ENCODE results near the gene TRIM17. TPM values are rescaled to one million over a fixed set of nuclear protein-coding genes. Genes with fewer than 3 reads are reported as not detected.

Gene TRIM17
- total RNA-seq, 3 donors from 2014 or later (not counting 1 experiment from before 2014, with no cell fraction given): 8.0 to 13.4 (median 8.4) TPM

DNA sequence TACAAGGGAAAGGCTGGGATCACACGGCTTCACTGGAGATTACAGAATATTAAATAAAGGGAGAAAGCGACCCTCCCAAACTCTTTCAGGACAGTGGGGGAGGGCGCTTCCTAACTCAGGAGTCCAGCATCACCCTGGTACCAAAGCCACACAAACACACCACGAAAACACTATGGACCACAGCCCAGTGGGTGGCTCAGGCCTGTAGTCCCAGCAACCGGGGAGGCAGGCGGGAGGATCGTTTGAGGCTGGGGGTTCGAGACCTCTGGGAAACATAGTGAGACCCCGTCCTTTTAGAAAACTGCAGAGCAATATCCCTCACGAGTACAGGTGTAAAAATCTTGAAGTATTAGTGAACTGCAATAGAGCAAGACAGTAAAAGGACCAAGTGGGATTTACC lies 26.0 kb downstream of the TRIM17 start:
- H3K9me3 Mint-ChIP-seq: no peaks in the 10 kb centered on the region
- no peak overlapping the region for H3K27ac ChIP-seq (ENCODE audit: low read length)
- no peaks in the 10 kb centered on the region for H3K4me1 ChIP-seq (ENCODE audit: control insufficient read depth, insufficient read depth, low read length)
- H3K4me1 Mint-ChIP-seq: peaks cover 0 to 5% of the 10 kb centered on the region in 2 donors
- peaks cover 27% of the 10 kb centered on the region for H3K36me3 ChIP-seq (ENCODE audit: control insufficient read depth, insufficient read depth, low read length)
- TF ChIP-seq, protein P1, sequence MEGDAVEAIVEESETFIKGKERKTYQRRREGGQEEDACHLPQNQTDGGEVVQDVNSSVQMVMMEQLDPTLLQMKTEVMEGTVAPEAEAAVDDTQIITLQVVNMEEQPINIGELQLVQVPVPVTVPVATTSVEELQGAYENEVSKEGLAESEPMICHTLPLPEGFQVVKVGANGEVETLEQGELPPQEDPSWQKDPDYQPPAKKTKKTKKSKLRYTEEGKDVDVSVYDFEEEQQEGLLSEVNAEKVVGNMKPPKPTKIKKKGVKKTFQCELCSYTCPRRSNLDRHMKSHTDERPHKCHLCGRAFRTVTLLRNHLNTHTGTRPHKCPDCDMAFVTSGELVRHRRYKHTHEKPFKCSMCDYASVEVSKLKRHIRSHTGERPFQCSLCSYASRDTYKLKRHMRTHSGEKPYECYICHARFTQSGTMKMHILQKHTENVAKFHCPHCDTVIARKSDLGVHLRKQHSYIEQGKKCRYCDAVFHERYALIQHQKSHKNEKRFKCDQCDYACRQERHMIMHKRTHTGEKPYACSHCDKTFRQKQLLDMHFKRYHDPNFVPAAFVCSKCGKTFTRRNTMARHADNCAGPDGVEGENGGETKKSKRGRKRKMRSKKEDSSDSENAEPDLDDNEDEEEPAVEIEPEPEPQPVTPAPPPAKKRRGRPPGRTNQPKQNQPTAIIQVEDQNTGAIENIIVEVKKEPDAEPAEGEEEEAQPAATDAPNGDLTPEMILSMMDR (IDR thresholded peaks at IDR 0.05): no peak
- intact Hi-C loops (cut with micrococcal nuclease): no loop called here
- no peak for ATAC-seq
- H3K27me3 ChIP-seq (ENCODE audit: control insufficient read depth, insufficient read depth, low read length): no peaks in the 10 kb centered on the region
- no peak for DNase-seq
- 94% methylated on average over 8 of the region's 10 CpGs for whole genome bisulfite sequencing (ENCODE audit: insufficient coverage)
- no peaks in the 10 kb centered on the region for H3K36me3 Mint-ChIP-seq
- H3K4me3 ChIP-seq (ENCODE audit: low read length): no peak overlapping the region
- no peak overlapping the region for H3K4me3 Mint-ChIP-seq
- H3K27me3 Mint-ChIP-seq (ENCODE audit: low read depth in 2 of 2): no peaks in the 10 kb centered on the region
- H3K9me3 ChIP-seq (ENCODE audit: control insufficient read depth, insufficient read depth, low read length): no peaks in the 10 kb centered on the region
- H3K27ac Mint-ChIP-seq: no peak overlapping the region

DNA sequence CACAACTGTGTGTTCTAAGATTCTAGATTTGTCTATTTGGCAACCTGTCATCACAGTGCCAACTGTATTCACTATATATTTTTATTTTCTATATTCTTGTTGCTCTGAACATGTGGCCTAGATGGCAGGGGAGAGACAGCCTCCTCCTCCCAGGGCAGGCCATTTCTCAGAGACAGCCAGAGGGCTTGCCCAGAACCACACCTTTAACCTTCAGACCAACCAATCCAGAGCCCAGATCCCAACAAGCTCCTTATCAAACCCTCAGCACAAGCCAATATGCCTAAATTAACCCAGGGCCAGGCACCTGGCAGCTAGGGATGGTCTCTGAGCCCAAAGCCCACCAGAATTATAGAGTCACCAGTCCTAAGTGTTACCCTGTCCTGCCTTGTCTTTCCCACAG lies 29.3 kb downstream of the TRIM17 start:
- Mint-ChIP-seq H3K27me3 (ENCODE audit: low read depth in 2 of 2) (no peaks in the 10 kb centered on the region), H3K36me3 (no peaks in the 10 kb centered on the region), H3K4me3 (no peak overlapping the region), H3K4me1 (no peaks in the 10 kb centered on the region), H3K9me3 (no peaks in the 10 kb centered on the region), H3K27ac (no peak overlapping the region)
- TF ChIP-seq, protein P1 (IDR thresholded peaks at IDR 0.05): no peak
- Histone ChIP-seq H3K36me3 (ENCODE audit: control insufficient read depth, insufficient read depth, low read length) (peaks cover 5% of the 10 kb centered on the region), H3K27ac (ENCODE audit: low read length) (no peak overlapping the region), H3K4me3 (ENCODE audit: low read length) (no peak overlapping the region), H3K4me1 (ENCODE audit: control insufficient read depth, insufficient read depth, low read length) (no peaks in the 10 kb centered on the region), H3K9me3 (ENCODE audit: control insufficient read depth, insufficient read depth, low read length) (no peaks in the 10 kb centered on the region), H3K27me3 (ENCODE audit: control insufficient read depth, insufficient read depth, low read length) (no peaks in the 10 kb centered on the region)
- intact Hi-C loops (cut with micrococcal nuclease): no loop called here
- DNase-seq (no peak), ATAC-seq (no peak)

DNA sequence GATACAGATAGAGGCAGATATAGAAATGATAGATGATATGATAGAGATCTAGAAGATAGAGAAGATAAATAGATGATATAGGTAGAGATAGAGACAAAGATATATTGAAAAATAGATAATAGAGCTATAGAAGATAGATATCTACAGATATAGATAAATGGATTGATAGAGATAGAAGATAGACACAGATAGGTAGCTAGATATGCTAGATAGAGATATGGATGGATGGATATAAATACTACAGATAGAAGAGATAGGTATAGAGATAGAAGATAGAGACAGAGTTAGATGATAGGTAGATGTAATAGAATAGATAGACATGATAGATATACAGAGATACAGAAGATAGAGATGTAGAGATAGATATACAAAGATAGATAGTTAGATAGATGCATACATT lies 31.4 kb downstream of the TRIM17 start:
- H3K36me3 Mint-ChIP-seq: no peaks in the 10 kb centered on the region
- ATAC-seq: no peak
- no peak overlapping the region for H3K4me3 Mint-ChIP-seq
- no peaks in the 10 kb centered on the region for H3K9me3 ChIP-seq (ENCODE audit: control insufficient read depth, insufficient read depth, low read length)
- H3K4me1 Mint-ChIP-seq: no peaks in the 10 kb centered on the region
- intact Hi-C loops (cut with micrococcal nuclease): no loop called here
- no peaks in the 10 kb centered on the region for H3K9me3 Mint-ChIP-seq
- no peak overlapping the region for H3K27ac Mint-ChIP-seq
- no peaks in the 10 kb centered on the region for H3K4me1 ChIP-seq (ENCODE audit: control insufficient read depth, insufficient read depth, low read length)
- TF ChIP-seq, protein P1 (IDR thresholded peaks at IDR 0.05): no peak
- H3K4me3 ChIP-seq (ENCODE audit: low read length): no peak overlapping the region
- H3K36me3 ChIP-seq (ENCODE audit: control insufficient read depth, insufficient read depth, low read length): no peaks in the 10 kb centered on the region
- H3K27me3 ChIP-seq (ENCODE audit: control insufficient read depth, insufficient read depth, low read length): no peaks in the 10 kb centered on the region
- no peak overlapping the region for H3K27ac ChIP-seq (ENCODE audit: low read length)
- no peak for DNase-seq
- H3K27me3 Mint-ChIP-seq (ENCODE audit: low read depth in 2 of 2): peaks cover 0 to 2% of the 10 kb centered on the region in 2 donors

DNA sequence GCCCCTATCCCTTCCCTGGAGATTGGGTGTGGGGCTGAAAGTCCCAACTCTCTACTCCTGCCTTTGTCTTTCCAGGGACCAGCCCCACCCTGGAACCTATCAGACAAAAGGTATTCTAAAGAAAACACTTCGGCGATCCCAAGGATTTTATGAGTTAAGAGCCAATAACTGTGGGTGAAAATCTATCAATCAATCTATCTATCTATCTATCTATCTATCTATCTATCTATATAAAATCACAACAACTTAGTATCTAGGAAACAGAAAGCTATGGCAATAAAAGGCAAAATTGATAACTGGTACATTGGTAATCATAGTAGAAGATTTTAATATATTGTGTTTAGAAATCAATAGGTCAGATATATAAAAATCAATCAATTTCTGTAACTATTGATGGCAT lies 32.9 kb downstream of the TRIM17 start:
- Histone ChIP-seq H3K27me3 (ENCODE audit: control insufficient read depth, insufficient read depth, low read length) (peaks cover 8% of the 10 kb centered on the region), H3K4me3 (ENCODE audit: low read length) (no peak overlapping the region), H3K27ac (ENCODE audit: low read length) (no peak overlapping the region), H3K36me3 (ENCODE audit: control insufficient read depth, insufficient read depth, low read length) (no peaks in the 10 kb centered on the region), H3K9me3 (ENCODE audit: control insufficient read depth, insufficient read depth, low read length) (no peaks in the 10 kb centered on the region), H3K4me1 (ENCODE audit: control insufficient read depth, insufficient read depth, low read length) (peaks cover 6% of the 10 kb centered on the region)
- Mint-ChIP-seq H3K4me3 (no peak overlapping the region), H3K9me3 (no peaks in the 10 kb centered on the region), H3K27ac (no peak overlapping the region), H3K27me3 (ENCODE audit: low read depth in 2 of 2) (peaks cover 0 to 12% of the 10 kb centered on the region in 2 donors), H3K36me3 (no peaks in the 10 kb centered on the region), H3K4me1 (peaks cover 5% of the 10 kb centered on the region in 2 donors)
- ATAC-seq: no peak
- no peak for DNase-seq
- TF ChIP-seq, protein P1 (IDR thresholded peaks at IDR 0.05): no peak
- intact Hi-C loops (cut with micrococcal nuclease): no loop called here
- no CpG with 5 or more reads among the region's 2 CpGs for WGBS (ENCODE audit: insufficient coverage)
